NCI-H2029 treated with DMSO at 0.1 percent for 48 hours (cell line): ENCODE results near the gene GPR153.

Experiments
- DNase-seq: peaks from one replicate; lab custom pipeline; 2025; lab: John Stamatoyannopoulos, UW

GPR153 gene

DNA sequence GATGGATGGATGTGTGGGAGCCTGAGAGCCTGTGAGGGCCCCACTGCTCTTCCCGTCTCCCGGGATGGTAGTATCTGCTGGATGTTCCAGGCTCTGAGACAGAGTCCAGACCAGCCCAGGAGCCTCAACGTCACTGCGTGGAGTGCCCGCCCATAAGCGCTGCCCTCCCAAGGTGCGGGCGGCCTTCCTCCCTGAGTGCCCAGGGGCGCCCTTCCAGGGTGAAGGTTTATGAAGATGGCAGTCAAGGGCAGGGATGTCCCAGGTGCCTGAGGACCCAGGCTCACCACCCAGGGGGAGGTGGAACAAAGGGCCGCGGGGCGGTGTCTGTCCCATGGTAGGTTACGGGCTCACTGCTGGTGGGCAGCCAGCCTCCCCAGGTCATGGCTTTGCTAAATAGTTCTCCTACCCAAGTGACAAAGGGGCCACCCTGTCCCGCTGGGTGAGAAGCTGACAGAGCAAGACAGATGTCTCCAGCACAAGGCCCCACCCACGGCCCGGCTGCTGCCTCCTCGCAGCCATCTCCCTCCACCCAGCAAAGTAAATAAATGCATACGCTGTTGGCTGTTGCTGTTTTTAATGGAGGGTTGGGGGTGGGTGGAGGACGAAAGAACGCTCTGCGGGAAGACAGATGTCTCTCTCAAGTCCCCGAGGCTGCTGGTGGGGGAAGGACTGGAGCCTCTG lies 9.0 kb upstream of the GPR153 start:
- peak; percentile 1 for DNase-seq

DNA sequence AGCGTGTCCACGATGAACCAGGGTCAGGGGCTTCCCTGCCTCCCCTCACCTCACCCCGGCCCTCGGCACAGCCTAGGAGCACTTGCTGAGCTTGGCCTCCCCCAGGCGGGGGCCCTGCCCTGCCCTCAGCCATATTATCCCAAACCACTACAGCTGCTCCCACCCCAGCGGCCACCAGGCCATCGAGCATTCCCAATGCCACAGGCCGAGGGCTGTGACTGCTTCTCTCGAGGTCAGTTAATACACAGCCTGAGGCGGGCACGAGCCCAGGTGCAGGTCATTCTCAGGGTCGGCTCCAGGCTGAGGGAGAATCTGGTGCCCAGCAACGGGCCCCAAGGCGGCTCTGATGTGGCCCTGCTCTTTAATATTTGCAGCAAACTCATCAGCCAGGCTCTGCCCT lies 8.4 kb upstream of the GPR153 start:
- no peak for DNase-seq

DNA sequence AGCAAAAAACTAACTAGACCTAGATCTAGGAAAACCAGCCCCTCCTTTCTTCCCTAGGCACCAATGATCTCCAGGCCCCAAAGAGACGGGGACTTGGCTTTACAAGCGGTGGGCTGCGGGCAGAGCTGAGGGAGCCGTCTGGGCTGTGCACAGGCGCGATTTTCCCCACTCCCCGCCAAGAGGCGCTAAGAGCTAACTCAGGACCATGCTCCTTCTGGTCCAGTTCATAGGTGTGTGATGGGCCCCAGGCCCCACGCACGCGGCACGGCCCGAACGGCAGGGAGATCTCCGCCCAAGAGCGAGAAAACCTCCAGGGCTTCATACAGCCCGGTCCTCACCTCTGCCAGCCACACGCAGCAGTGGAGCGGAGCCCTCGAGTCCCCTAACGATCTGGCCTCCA lies 7.5 kb upstream of the GPR153 start:
- no peak for DNase-seq

DNA sequence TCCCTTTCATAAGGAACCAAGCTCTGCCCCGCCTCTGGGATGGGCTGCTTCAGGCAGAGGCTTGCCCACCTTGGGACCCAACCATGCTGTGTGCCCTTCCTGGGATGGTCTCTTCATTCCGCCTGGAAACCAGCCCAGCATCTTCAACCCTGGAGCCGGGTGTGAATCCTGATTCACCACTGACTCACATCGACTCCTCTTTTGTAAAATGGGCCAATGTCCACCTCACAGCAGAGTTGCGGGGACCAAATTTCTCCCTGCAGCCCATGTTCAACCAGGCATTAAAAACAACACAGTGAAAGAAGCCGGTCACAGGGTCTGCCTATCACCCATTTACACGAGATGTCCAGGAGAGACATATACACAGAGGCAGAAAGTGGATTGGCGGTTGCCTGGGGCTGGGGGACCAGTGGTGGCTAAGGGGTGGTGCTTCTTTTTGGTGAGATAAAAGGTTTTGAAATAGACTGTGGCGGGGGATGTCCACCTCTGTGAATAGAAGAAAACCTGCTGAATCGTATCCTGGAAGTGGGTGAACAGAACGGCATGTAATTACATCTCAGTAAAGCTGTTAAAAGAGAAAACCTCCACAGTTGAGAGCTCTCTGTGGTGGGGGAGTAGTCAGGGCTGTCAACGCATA lies 6.9 kb upstream of the GPR153 start:
- DNase-seq: no peak

DNA sequence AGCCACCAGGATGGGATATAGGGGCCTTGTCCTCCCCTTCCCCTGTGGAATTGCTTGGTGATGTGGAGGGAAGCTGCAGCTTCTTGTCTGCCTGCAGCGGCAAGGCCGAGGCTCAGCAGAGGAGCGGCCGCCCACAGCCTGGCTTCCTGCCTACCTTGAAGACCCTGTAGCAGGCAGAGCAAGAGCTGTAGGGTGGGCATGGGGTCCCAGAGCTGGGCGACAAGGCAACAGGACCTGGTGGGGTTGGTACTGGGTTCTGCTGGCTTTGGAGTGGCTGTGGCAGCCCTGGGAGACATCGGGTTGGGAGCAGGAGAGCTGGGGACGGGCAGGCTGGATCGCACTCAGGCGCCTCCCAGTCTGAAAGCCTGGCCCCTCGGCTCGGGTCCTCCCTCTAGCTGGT lies 5.7 kb upstream of the GPR153 start:
- DNase-seq: no peak

DNA sequence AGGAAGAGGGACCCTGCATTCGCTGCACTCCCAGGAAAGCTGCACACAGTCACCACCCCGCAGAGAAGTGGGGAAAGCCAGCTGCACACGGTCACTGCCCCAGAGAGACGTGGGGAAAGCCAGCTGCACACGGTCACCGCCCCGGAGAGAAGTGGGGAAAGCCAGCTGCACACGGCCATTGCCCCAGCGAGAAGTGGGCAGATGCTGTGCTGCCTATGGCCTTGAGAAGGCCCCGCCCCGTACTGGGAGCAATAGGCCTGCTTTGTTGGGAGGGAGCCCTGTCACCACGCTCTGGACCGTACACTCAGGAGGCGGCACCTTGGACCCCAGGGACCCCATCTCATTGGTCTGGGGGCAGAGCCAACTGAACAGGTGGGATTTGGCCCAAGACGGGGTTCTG lies 4.3 kb upstream of the GPR153 start:
- no peak for DNase-seq

DNA sequence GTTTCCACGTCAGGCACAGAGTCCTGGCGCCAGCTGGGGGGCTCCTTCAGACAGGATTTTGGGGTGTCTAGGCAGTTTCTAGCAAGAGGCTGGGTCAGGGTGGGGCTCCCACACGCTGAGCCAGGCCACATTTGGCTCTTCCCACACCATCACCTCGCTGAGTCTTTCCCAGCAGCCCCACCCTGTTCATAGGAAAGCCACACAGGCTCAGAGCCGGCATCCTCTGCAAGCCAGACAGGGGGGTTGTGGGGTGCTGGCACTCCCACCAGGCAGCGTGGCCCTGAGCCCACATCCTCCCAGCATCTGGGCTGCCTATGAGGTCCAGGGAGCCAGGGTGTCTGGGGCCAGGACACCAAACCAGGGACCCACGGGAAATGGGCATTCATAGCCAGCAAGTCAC lies 2.8 kb upstream of the GPR153 start:
- no peak for DNase-seq

DNA sequence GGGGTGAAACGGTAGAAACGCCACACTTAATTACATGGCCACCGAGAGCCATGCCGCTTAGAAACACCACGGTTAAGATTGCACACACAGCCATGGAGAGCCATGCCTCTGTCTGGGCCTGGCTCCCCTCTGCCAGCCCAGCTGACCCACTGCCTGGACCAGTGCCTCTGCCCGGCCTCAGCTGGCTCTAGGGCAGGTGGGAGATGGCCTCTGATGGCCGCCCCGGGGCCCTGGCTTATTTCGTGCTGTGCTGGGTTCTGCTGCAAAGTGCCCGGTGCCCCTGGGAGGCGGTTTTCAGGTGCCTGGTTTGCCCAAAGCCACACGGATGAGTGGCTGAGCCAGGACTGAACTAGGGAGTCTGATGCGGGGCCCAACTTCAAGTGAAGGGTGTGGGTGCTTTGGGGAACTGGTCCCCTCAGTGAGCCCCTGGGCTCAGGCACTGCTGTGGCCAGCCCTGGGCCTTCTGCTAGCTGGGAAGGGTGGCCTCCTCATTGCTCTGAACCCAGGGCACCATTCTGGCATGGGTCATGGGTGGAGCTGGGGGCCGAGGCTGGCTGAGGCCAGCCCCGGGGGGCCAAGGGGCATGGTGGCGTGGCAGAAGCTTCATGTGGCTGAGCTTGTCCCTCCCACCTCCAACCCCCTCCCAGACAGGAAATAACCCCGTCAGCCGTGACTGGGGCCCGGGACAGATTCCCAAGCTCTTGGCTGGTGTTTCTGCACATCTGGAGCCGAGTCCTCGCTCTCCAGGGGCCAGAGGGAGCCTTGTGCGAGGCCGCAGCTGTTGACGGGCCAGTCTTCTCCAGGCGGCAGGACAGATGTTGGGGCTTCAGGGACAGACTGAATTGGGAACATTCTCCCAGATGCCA lies 1.9 kb upstream of the GPR153 start:
- no peak for DNase-seq

DNA sequence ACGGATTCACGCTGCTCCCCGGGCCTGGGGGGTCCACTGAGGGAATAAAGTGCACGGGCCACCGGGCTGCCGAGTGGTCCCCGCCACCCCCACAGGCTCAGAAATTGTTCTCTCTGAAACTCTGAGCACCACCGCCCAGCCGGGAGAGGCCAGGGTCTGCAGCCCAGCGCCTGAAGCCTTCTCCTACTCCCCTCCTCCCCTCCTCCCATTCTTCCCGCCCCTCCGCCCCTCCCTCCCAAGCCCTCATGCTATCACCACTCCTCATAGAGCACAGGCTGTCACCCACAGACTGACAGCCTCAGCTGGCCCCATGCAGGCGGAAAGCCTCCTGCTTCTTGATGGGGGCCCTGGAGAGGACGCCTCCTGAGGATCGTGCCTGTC lies 707 bp upstream of the GPR153 start:
- no peak for DNase-seq

DNA sequence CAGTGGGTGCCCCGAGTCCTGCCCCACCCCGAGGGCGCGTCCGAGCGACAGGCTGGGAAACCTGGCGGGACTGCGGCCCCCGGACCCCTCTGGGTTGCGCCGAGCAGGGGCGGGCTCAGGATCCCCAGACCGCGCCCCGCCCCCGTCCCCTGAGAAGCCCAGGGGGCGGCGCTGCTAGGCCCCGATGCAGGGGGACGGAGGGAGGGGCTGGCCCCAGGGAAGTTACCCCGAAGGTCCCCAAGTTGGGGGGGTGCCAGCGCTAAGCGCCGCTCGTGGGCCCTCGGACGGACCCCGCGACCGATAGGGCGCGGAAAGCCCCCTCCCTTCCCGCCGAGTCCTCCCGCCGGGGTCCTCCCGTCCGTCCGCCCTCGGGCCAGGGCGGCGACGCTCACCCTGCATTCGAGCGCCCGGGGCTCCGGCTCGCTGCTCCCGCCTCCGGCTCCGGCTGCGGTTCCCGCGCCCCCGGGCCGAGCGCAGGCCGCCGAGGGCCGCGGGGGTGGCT lies 414 bp downstream of the GPR153 start:
- no peak for DNase-seq

DNA sequence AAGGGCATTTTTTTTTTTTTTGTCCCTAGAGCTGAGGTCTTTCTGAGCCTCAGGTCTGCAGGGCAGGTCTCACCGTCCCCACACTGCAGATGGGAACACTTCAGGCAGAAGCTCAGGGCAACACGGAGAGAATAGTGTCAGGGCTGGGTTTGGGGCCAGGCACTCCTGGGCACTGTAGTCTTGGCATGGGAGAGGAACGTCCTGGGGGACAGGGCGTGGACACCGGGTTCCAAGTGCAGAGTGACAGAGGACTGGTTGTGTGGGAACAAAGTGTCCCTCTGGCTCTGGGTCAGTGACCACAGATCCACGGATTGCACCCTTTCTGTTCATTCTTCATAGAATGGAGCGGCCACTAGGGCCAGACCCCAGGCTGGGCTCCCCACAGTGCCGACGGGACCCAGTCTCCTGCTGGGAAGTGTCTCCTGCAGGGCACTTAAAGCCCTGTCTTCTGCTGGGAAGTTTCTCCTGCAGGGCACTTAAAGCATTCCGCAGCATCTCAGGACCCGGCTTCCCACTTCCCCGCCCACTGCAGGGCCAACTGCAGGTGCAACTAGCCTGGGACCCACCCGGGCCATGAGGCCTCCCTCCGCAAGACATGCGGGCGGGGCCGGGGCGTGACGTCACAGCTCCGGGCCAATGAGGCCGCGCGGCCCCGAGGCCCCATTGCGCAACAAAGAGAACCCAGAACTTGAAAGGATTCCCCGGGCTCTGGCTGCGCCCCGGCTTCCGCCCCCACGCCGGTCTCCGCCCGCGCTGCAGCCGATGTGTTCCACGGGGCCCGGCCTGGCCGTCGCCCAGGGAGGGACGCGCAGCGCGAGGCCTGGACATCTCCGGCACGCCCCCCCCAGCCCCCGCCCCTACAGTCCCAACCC lies 1.2 kb downstream of the GPR153 start:
- DNase-seq: no peak

DNA sequence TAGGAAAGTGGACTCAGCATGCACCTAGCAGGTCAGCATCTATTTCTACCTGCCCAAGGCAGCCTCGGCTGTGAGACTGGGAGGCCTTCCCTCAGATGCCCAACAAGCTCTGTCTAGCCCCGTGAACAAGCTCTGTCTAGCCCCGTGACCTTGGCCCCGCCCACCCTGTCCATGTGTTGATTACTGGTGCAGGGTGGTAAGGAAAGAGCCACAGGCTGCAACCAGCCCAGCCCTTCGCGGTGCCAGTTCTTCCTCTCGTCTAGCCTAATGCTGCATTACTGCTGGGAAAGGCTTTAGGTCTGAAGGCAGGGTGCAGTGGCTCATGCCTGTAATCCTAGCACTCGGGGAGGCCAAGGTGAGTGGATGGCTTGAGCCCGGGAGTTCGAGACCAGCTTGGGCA lies 2.2 kb downstream of the GPR153 start:
- no peak for DNase-seq

DNA sequence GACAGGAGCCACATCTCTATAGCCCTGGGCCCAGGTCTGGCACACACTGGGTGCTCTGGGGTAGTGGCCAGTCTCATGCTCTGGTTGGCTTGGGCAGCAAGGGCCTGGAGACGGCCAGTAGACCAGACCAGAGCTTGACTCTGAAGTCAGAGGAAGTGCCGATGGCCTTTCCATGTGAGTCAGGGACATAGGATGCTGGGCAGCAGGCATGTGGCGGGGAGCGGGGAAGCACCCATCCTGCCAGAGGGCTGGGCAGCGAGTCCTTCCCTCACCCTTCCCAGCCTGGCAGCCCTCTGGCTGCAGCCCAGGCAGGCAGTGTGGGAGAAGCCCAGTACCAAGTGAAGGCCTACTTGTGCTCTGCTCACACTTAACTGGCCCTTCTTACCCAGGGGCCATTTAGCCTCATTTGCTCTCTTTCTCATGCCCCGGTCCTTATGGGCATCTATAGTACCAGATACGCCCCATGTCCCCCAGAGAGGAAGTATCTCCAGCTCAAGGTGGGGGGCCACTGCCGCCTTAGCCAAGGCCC lies 3.3 kb downstream of the GPR153 start:
- DNase-seq: no peak

DNA sequence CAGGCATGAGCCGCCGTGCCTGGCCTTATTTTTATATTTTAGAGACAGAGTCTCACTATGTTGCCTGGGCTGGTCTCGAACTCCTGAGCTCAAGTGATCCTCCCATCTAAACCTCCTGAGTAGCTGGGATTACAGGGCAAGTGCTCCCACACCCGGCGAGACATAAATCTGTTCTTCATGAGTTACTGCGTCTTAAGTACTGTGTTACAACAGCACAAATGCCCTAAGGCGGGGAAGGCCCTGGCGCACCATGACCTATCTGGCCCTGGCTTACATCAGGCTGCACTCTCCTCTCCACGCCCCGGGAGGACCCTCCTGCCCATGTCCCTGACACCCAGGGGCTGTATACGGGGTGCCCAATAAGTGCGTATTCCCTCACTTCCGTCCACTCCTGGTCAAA lies 4.3 kb downstream of the GPR153 start:
- DNase-seq: no peak

DNA sequence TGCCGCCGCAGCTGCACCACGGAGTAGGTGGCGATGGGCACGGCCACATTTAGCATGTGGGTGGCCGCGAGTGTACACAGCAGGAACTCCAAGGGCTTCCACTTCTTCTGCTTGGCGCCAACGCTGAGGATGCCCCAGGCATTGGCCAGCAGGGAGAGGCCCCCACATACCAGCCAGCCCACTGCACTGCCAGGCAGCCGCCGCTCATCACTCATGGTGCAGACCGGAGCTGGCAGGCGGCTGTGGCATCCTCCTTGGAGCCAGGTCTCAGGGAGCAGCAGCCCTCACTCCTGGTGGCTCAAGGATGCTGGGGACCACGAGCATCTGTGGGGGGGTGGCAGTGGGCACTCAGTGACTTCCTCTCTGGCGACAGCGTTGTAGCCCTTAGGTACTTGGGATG lies 6.2 kb downstream of the GPR153 start:
- DNase-seq: no peak

DNA sequence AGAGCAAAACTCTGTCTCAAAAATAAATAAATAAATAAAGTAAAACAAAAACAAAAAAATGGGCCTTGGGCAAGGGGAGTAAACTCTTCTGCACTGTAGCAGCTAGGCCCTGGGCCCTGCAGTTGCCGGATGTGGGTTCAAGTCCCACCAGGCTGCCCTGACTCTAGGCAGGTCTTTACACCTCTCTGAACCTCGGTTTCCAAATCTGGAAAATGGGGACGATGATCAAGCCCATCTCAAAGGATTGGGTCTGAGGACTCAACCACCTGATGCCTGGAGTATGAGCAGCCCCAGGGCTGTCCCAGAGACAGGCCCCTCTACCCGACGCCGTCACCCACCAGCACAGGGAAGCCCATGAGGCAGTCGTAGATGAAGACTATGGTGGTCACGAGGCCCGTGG lies 7.5 kb downstream of the GPR153 start:
- no peak for DNase-seq

DNA sequence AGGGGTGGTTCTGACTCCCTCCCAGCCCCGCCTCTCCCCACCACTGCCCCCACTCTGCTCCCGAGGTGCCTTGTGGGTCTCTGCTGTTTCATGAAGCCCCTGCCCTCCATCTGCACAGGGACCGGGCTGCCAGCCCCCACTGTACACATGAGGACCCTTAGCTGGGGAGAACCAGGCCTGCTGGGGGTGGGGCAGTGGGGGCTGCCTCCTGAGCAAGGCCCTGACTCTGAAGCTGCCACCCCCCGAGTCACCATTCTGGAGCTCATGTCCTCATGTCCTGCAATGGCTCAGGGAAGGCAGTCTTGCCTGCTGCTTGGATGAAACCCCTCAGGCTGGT lies 8.6 kb downstream of the GPR153 start:
- DNase-seq: no peak

DNA sequence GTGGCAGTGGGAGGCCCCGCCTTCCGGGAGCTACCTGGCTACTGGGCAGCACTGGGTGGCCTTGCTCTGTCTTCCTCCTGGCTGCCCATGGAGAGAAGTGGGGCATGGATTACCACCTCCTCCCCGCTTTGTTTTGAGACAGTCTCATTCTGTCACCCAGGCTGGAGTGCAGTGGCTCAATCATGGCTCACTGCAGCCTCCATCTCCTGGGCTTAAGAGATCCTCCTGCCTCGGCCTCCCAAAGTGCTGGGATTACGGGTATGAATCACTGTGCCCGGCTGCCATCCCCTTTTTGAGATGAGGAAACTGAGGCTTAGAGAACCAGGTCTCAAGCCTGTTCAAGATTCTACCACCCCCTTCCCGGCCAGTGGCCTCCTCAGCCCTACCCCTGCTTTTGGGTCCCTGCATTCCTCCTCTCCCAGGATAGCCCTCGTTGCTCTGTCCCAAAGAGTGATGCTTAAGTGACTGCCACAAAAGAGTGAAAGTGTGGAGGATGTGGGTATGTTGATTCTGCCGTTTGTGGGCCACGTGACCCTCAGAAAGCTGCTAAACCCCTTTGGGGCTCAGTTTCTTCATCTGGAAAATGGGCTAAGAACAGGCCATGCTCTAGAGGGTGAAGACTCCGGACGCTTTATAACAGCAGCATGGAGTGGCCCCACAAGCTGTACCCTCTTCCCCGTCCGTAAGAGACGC lies 9.1 kb downstream of the GPR153 start:
- DNase-seq: no peak

DNA sequence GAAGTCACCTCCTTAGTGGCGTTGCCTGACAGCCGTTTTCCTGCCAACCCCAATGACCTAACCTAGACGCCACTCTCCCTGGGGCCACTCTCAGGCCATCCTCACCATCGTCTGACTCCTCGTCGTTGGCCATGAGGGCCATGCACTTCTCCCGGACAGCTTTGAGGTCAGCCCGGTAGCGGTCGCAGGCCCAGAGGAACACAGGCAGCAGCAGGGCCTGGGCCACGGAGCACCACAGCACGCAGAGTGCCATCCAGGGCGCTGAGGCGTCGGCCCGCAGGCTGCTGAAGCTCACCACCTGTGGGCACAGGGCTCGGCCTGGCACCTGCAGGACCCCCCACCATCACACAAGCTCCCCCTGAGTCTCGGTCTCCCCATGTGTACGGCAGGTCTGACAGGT lies 9.7 kb downstream of the GPR153 start:
- no peak for DNase-seq

DNA sequence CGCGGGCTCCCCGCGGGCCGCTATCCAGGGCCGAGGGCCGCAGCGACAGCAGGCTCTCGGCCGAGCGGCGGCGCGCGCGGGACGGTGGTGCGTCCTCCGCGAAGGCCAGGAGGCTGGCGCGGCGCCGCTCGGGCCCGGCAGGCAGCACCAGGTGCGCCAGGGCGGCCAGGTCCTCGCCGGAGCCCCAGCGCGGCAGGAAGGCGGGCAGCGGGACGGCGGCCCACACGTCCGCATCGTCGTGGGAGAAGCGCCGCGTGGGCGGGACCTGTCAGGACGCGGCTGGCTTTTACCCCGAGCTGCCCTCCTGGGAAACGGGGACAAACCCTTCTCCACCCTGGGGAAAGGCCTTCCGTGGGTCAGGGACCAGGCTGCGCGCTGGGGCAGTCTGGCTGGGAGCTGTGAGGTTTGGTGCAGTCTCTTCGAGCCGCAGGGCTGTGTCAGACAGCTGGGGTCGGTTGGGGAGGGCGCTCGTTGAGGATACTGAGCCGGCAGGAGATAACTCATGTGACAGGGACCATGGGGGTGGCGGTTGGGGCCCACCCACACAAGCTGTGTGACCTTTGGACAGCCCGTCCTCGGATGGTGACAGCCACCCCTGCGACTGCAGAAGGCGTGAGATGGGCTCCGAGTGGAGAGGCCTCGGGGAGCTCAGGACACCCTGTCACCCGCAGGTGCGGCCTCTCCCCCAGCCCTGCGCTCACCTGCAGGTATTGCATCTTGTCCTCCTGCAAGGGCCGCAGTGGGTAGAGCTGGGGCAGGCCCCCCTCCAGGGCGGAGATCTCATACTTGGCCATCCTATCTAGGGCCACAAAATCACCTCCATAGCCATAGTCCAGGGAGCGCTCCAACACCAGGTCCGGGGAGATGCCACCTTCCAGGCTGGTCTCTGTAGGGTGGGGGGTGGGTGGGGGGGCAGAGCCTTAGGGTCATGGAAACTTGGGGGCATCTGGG lies 10.9 kb downstream of the GPR153 start:
- no peak for DNase-seq
